PC-9 (cell line): ENCODE results near the gene RPS15. TPM values are rescaled to one million over a fixed set of nuclear protein-coding genes. Genes with fewer than 3 reads are reported as not detected.

Source experiments
- BruUV-seq: library from RNA; stranded (reverse); fragments of 400-500 nt; replicated peaks from 2 replicates; lab custom pipeline; 2021; lab: Mats Ljungman, UMichigan
- CTCF ChIA-PET: fragments of 300-600 bp; sonication (Branson Sonifier 250); formaldehyde crosslinking; loops from one replicate; lab custom pipeline; 2022; ENCODE audit warnings: antibody characterized with exemption; lab: Charles Lee
- POLR2A ChIA-PET: fragments of 300-600 bp; sonication (Branson Sonifier 250); formaldehyde crosslinking; loops from one replicate; lab custom pipeline; 2022; ENCODE audit warnings: antibody characterized with exemption; ENCODE audit not compliant: unreplicated experiment; lab: Charles Lee
- DNase-seq, 2 experiments: peaks; one replicate each; pipeline versions ENCODE4 v3.0.0 to v3.0.0-alpha.2; 2015 to 2022; ENCODE audit warnings: mixed read lengths in 1 of 2
- H2AFZ ChIP-seq: fragments of 200-600 bp; sonication (generic); 2 replicates; pipeline ENCODE4 v1.8.1; 2017; ENCODE audit warnings: antibody characterized with exemption
- H3F3A ChIP-seq: fragments of 200-600 bp; sonication (generic); 2 replicates; pipeline ENCODE4 v1.8.1; 2017; ENCODE audit warnings: antibody characterized with exemption, mild to moderate bottlenecking, low read depth; ENCODE audit not compliant: insufficient read depth
- H3K27ac ChIP-seq: fragments of 200-600 bp; sonication (generic); 2 replicates; pipeline ENCODE4 v1.6.1; 2016; ENCODE audit warnings: mixed run types
- H3K27me3 ChIP-seq: fragments of 200-600 bp; sonication (generic); 2 replicates; pipeline ENCODE4 v1.6.1; 2016; ENCODE audit warnings: low read depth, mixed run types; ENCODE audit not compliant: insufficient read depth
- H3K36me3 ChIP-seq: fragments of 200-600 bp; sonication (generic); 2 replicates; pipeline ENCODE4 v1.6.1; 2016; ENCODE audit warnings: low read depth, mixed run types
- H3K4me1 ChIP-seq: fragments of 200-600 bp; sonication (generic); replicated peaks from 2 replicates; pipeline ENCODE4 v1.6.1; 2016; ENCODE audit warnings: mixed run types; ENCODE audit not compliant: insufficient read depth
- H3K4me2 ChIP-seq: fragments of 200-600 bp; sonication (generic); 2 replicates; pipeline ENCODE4 v1.6.1; 2017; ENCODE audit warnings: mixed run types
- H3K4me3 ChIP-seq: fragments of 200-600 bp; sonication (generic); 2 replicates; pipeline ENCODE4 v1.6.1; 2016; ENCODE audit warnings: mixed run types
- H3K79me2 ChIP-seq: fragments of 200-600 bp; sonication (generic); 2 replicates; pipeline ENCODE4 v1.6.1; 2017; ENCODE audit warnings: low read depth, mixed run types
- H3K9me2 ChIP-seq: fragments of 200-600 bp; sonication (generic); 2 replicates; pipeline ENCODE4 v1.8.1; 2017; ENCODE audit warnings: mild to moderate bottlenecking; ENCODE audit not compliant: insufficient read depth
- H3K9me3 ChIP-seq: fragments of 200-600 bp; sonication (generic); 2 replicates; pipeline ENCODE4 v1.8.1; 2016; ENCODE audit warnings: low read depth; ENCODE audit not compliant: insufficient read depth
- H4K20me1 ChIP-seq: fragments of 200-600 bp; sonication (generic); 2 replicates; pipeline ENCODE4 v1.8.1; 2017; ENCODE audit not compliant: insufficient read depth
- EZH2 ChIP-seq: fragments of 200-600 bp; sonication (generic); IDR thresholded peaks from 2 replicates; pipeline ENCODE4 v1.8.0; 2017; ENCODE audit warnings: antibody characterized with exemption, low read depth
- intact Hi-C: fragments of 100-400 bp; cut with micrococcal nuclease; formaldehyde crosslinking; loops from one replicate; pipeline ENCODE4 v1.10.0; 2022; ENCODE audit not compliant: unreplicated experiment
- total RNA-seq: library from RNA; stranded (reverse); gene quantifications from 2 replicates; pipeline ENCODE4 v1.2.3, GENCODE V29; 2021
- TF ChIP-seq, protein P1 (sequence below): fragments of 200-600 bp; sonication (generic); conservative IDR thresholded peaks from 2 replicates; pipeline ENCODE4 v1.6.1; 2017; ENCODE audit warnings: mixed run types, antibody characterized with exemption, mild to moderate bottlenecking, moderate library complexity

RPS15 gene
- total RNA-seq, 1 experiment from 2014 or later, result 967 TPM

DNA sequence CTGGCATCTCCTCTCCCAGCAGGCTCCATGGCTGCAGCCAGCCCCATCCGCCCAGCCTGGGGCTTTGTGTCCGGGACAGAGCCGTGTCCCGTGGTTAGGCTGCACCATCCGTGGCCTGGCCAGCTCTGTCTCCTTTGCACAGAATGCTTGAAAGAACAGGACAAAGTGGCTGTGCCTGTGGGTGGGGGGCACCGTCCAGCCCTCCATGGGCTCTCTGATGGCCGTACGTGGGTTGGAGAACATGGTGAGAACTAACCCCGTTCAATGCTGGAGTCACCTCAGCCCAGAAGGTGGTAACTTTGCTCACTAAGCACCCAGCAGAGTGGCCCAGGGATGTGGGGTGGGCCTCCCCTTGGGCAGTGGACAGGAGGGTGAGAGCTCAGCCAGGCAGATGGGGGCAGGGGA, 2.8 kb downstream of the RPS15 start:
- H3K4me3 ChIP-seq, result peak overlapping the region; percentile 76; the same call in 1 of the 2 replicates
- H4K20me1 ChIP-seq, result peaks cover 39% of the 10 kb centered on the region
- no peak overlapping the region for H2AFZ ChIP-seq
- H3K79me2 ChIP-seq, result peaks cover 40% of the 10 kb centered on the region
- POLR2A ChIA-PET, result no interaction called here
- CTCF ChIA-PET, result no interaction called here
- peak overlapping the region; percentile 90; the same call in 1 of the 2 replicates for H3K4me2 ChIP-seq
- no peak overlapping the region; the same call in 1 of the 2 replicates for H3K27ac ChIP-seq
- peaks cover 19% of the 10 kb centered on the region for H3K4me1 ChIP-seq
- H3K27me3 ChIP-seq, result no peaks in the 10 kb centered on the region
- BruUV-seq, result no TSS peak
- H3K9me2 ChIP-seq, result no peaks in the 10 kb centered on the region
- no peak for TF ChIP-seq EZH2
- TF ChIP-seq, protein P1, sequence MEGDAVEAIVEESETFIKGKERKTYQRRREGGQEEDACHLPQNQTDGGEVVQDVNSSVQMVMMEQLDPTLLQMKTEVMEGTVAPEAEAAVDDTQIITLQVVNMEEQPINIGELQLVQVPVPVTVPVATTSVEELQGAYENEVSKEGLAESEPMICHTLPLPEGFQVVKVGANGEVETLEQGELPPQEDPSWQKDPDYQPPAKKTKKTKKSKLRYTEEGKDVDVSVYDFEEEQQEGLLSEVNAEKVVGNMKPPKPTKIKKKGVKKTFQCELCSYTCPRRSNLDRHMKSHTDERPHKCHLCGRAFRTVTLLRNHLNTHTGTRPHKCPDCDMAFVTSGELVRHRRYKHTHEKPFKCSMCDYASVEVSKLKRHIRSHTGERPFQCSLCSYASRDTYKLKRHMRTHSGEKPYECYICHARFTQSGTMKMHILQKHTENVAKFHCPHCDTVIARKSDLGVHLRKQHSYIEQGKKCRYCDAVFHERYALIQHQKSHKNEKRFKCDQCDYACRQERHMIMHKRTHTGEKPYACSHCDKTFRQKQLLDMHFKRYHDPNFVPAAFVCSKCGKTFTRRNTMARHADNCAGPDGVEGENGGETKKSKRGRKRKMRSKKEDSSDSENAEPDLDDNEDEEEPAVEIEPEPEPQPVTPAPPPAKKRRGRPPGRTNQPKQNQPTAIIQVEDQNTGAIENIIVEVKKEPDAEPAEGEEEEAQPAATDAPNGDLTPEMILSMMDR, result no peak
- H3F3A ChIP-seq, result peaks cover 72% of the 10 kb centered on the region
- intact Hi-C loops, result no loop called here
- no peaks in the 10 kb centered on the region for H3K9me3 ChIP-seq
- DNase-seq, result no peak
- peaks cover 10% of the 10 kb centered on the region for H3K36me3 ChIP-seq

DNA sequence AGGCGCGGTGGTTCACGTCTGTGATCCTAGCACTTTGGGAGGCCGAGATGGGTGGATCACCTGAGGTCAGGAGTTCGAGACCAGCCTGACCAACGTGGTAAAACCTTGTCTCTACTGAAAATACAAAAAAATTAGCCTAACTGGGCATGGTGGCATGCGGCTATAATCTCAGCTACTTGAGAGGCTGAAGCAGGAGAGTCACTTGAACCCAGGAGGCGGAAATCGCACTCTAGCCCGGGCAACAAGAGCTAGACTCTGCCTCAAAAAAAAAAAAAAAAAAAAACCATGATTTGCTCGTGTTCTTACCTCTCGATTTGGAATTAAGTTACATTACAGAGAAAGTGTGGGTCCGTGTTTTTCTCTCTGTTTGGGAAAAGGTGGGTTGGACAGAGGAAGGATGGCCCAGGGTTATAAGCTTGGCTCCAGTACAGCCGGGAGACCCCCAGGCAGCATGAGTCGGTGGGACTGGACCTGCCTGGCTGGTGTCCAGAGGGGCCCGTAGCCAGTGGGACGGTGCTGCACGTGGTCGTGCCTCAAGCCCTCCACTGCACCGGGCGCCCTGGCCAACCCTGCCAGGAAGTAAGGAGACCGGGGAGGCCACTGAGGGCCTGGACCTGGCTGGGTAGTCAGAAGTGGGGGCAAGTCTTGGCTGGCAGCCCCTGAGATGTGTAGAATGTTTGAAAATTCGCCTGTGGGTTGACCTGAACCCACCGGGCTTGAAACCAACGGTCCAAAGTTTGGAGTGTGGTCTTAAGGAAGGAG, 3.7 kb downstream of the RPS15 start:
- POLR2A ChIA-PET, result no interaction called here
- Histone ChIP-seq H3K4me2 (no peak overlapping the region), H4K20me1 (peaks cover 39% of the 10 kb centered on the region), H3F3A (peaks cover 65% of the 10 kb centered on the region), H3K9me3 (no peaks in the 10 kb centered on the region), H3K27ac (no peak overlapping the region; the same call in 1 of the 2 replicates), H3K4me1 (peaks cover 19% of the 10 kb centered on the region), H3K9me2 (no peaks in the 10 kb centered on the region), H3K36me3 (peaks cover 10% of the 10 kb centered on the region), H2AFZ (no peak overlapping the region), H3K27me3 (no peaks in the 10 kb centered on the region), H3K4me3 (no peak overlapping the region), H3K79me2 (peaks cover 40% of the 10 kb centered on the region)
- DNase-seq, result no peak
- TF ChIP-seq EZH2, result no peak
- TF ChIP-seq, protein P1, result no peak
- no TSS peak for BruUV-seq
- CTCF ChIA-PET, result no interaction called here
- intact Hi-C loops, result no loop called here

DNA sequence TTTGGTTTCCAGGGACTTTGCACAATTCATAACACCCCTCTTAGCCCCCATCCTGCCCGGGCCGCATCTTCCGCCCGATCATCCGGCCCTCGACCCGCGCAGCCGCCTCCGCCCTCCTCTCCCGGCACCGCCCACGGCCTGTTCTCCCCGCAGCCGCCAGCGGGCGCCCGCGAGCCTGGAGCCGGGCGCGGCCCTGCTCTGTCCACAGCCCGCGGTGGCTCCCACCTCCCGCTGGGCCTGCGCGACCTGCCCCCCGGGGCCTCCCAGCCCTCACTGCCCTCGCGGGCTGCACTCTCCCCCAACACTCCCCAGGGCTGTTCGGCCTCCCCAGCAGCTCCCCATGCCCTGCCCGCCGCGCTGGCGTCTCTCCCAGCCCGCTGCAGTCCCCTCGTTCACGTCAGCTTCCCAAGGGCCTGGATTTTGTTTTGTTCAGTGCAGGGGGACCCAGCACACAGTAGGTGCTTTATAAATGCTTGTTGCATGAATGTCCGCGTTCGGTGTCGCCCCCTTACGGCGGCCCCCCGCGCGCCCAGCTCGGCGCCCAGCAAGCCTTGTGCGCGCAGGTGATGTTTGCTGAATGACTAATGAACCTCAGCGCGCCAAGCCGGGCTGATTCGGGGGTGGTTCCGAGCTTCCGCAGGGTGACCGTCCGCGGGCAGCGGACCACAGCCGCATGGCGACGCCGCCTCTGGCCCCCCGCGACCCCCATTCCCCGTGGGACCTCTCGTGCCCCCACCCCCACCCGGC, 7.2 kb downstream of the RPS15 start:
- BruUV-seq, result no TSS peak
- Histone ChIP-seq H3K27ac (no peak overlapping the region), H3K36me3 (peaks cover 8% of the 10 kb centered on the region), H3K4me2 (peak overlapping the region; percentile 72), H3K79me2 (peaks cover 19% of the 10 kb centered on the region), H3K4me3 (peak overlapping the region; percentile 51; the same call in 1 of the 2 replicates), H3K9me2 (no peaks in the 10 kb centered on the region), H3F3A (peaks cover 46% of the 10 kb centered on the region), H3K27me3 (no peaks in the 10 kb centered on the region), H4K20me1 (peaks cover 24% of the 10 kb centered on the region), H3K9me3 (no peaks in the 10 kb centered on the region), H2AFZ (no peak overlapping the region), H3K4me1 (peaks cover 16% of the 10 kb centered on the region)
- ChIA-PET CTCF (no interaction called here), POLR2A (no interaction called here)
- DNase-seq, result peak; percentile 40 to 64
- intact Hi-C loops, result loop anchor here (2.0 kb wide), 1 partner anchor 45 kb away; the partner anchor contains the start of genes PCSK4 and REEP6
- TF ChIP-seq EZH2, result no peak
- TF ChIP-seq, protein P1, result peak; percentile 73
